Dorsolateral prefrontal cortex (tissue), 118 donors: ENCODE data around the gene SMARCC2. TPM values are rescaled to one million over a fixed set of nuclear protein-coding genes. Genes with fewer than 3 reads are reported as not detected.

Experiments
- total RNA-seq, 120 experiments: library from RNA; stranded (reverse); gene quantifications; one replicate each; pipeline versions ENCODE4 v1.2.3 to v1.2.4, GENCODE V29; 2022

SMARCC2 gene
- total RNA-seq, 120 experiments from 2014 or later: 144 to 252 (median 196) TPM

Other genes starting within 250 kb of the SMARCC2 start
- gene PMEL, start 223.4 kb downstream of the SMARCC2 start, total RNA-seq: 1 to 10 TPM in 5 of 120 experiments, under 1 TPM in 17, not detected in 98; 0.25 to 1.7 (median 0.76) TPM
- gene CDK2, start 222.7 kb downstream of the SMARCC2 start, total RNA-seq: 10 to 100 TPM in 16 of 120 experiments, 1 to 10 TPM in 104; 2.0 to 21.4 (median 6.5) TPM
- 100 to 1,000 TPM; 148 to 223 (median 185) TPM for gene RAB5B, start 215.4 kb downstream of the SMARCC2 start, total RNA-seq
- gene SUOX, start 192.2 kb downstream of the SMARCC2 start, total RNA-seq: 10 to 100 TPM; 19.5 to 39.8 (median 28.4) TPM
- gene IKZF4, start 168.4 kb downstream of the SMARCC2 start, total RNA-seq: 10 to 100 TPM; 10.2 to 23.6 (median 15.9) TPM
- 10 to 100 TPM in 110 of 120 experiments, 1 to 10 TPM in 10; 6.6 to 65.3 (median 18.5) TPM for gene RPS26, start 147.6 kb downstream of the SMARCC2 start, total RNA-seq
- 100 to 1,000 TPM in 44 of 120 experiments, 10 to 100 TPM in 76; 13.8 to 301 (median 84.0) TPM for gene ERBB3, start 109.3 kb downstream of the SMARCC2 start, total RNA-seq
- 10 to 100 TPM; 40.1 to 80.6 (median 58.7) TPM for gene PA2G4, start 84.9 kb downstream of the SMARCC2 start, total RNA-seq
- 1,000 to 10,000 TPM in 91 of 120 experiments, 100 to 1,000 TPM in 29; 743 to 1,715 (median 1,080) TPM for gene RPL41, start 72.8 kb downstream of the SMARCC2 start, total RNA-seq
- 10 to 100 TPM in 25 of 120 experiments, 1 to 10 TPM in 95; 4.3 to 14.7 (median 8.4) TPM for gene ZC3H10, start 71.2 kb downstream of the SMARCC2 start, total RNA-seq
- 10 to 100 TPM; 32.5 to 86.2 (median 56.5) TPM for gene ESYT1, start 61.2 kb downstream of the SMARCC2 start, total RNA-seq
- gene MYL6B, start 36.9 kb downstream of the SMARCC2 start, total RNA-seq: 100 to 1,000 TPM in 116 of 120 experiments, 10 to 100 TPM in 4; 75.7 to 236 (median 160) TPM
- 100 to 1,000 TPM; 295 to 716 (median 377) TPM for gene MYL6, start 31.1 kb downstream of the SMARCC2 start, total RNA-seq
- gene RNF41, start 32.4 kb upstream of the SMARCC2 start, total RNA-seq: 100 to 1,000 TPM in 18 of 120 experiments, 10 to 100 TPM in 102; 40.1 to 117 (median 86.4) TPM
- 10 to 100 TPM; 32.1 to 66.4 (median 49.1) TPM for gene NABP2, start 34.9 kb upstream of the SMARCC2 start, total RNA-seq
- 1 to 10 TPM in 18 of 120 experiments, under 1 TPM in 22, not detected in 80; 0.20 to 2.8 (median 0.97) TPM for gene SLC39A5, start 40.6 kb upstream of the SMARCC2 start, total RNA-seq
- gene ANKRD52, start 68.9 kb upstream of the SMARCC2 start, total RNA-seq: 10 to 100 TPM; 32.7 to 75.7 (median 55.2) TPM
- 10 to 100 TPM; 10.0 to 26.9 (median 17.8) TPM for gene COQ10A, start 77.5 kb upstream of the SMARCC2 start, total RNA-seq
- 100 to 1,000 TPM; 122 to 244 (median 194) TPM for gene CS, start 110.8 kb upstream of the SMARCC2 start, total RNA-seq
- 100 to 1,000 TPM in 34 of 120 experiments, 10 to 100 TPM in 86; 65.8 to 125 (median 92.3) TPM for gene CNPY2, start 126.5 kb upstream of the SMARCC2 start, total RNA-seq
- gene PAN2, start 144.5 kb upstream of the SMARCC2 start, total RNA-seq: 100 to 1,000 TPM in 76 of 120 experiments, 10 to 100 TPM in 44; 59.4 to 269 (median 110) TPM
- gene IL23A, start 149.4 kb upstream of the SMARCC2 start, total RNA-seq: 1 to 10 TPM in 2 of 120 experiments, under 1 TPM in 6, not detected in 112; 0.48 to 1.6 (median 0.78) TPM
- gene STAT2, start 170.6 kb upstream of the SMARCC2 start, total RNA-seq: 100 to 1,000 TPM in 119 of 120 experiments, 10 to 100 TPM in 1; 94.6 to 278 (median 154) TPM
- gene APOF, start 173.4 kb upstream of the SMARCC2 start, total RNA-seq: not detected